K562 (cell line): ENCODE measurements around the gene PDRG1. TPM values are rescaled to one million over a fixed set of nuclear protein-coding genes. Genes with fewer than 3 reads are reported as not detected.
A peak's percentile ranks its signal among the peaks of the same experiment; 100 is the strongest.

Source experiments
- ATAC-seq: fragments of 200-7000 bp; cut with Tn5 transposase; 3 replicates; pipeline ENCODE4 v1.9.1; 2020; ENCODE audit warnings: moderate library complexity
- BruUV-seq: library from RNA; stranded (reverse); fragments of 400-500 nt; replicated peaks from 2 replicates; lab custom pipeline; 2021; lab: Mats Ljungman, UMichigan
- CTCF ChIA-PET: fragments of 300-600 bp; formaldehyde crosslinking; extraction: SDS; loops from one replicate; lab custom pipeline; 2021; ENCODE audit warnings: low intra/inter-chr PET ratio; lab: Yijun Ruan, JAX
- POLR2A ChIA-PET: fragments of 300-600, 350-650 bp; sonication (Branson Sonifier 250); formaldehyde crosslinking; extraction: SDS; loops from one replicate; lab custom pipeline; 2021; ENCODE audit warnings: antibody characterized with exemption, inconsistent platforms; lab: Yijun Ruan, JAX
- DNase-seq, 4 experiments: peaks; one replicate each; pipeline versions ENCODE4 v3.0.0 to v3.0.0-alpha.2; 2011 to 2018; ENCODE audit warnings: low spot score in 3 of 4, mixed read lengths in 3 of 4; ENCODE audit errors: extremely low read depth in 1 of 4
- FAIRE-seq: peaks from 2 replicates; lab custom pipeline; 2011; peaks lifted over from hg19 to GRCh38; lab: Jason Lieb, UNC
- H2AFZ ChIP-seq: 2 replicates; pipeline ENCODE4 v1.6.0; 2011; ENCODE audit warnings: low read depth, low read length, control low read depth, inconsistent platforms
- H3K27ac ChIP-seq: fragments of 200-600 bp; 3 replicates; pipeline ENCODE4 v1.8.0; 2011; ENCODE audit warnings: low read depth, mild to moderate bottlenecking, control low read depth, inconsistent platforms, low read length, moderate library complexity, mixed read lengths; ENCODE audit errors: extremely low read depth
- H3K27me3 ChIP-seq, 2 experiments: fragments of 300-600 bp in 1 of 2; 2 replicates in 1 of 2; 3 replicates in 1 of 2; pipeline versions ENCODE4 v1.6.0 to v1.8.0; 2011; ENCODE audit warnings: inconsistent platforms in 2 of 2, low read length in 2 of 2, mild to moderate bottlenecking in 1 of 2, mixed read lengths in 1 of 2, moderate library complexity in 1 of 2; ENCODE audit not compliant: control insufficient read depth in 2 of 2, insufficient read depth in 2 of 2
- H3K36me3 ChIP-seq: fragments of 300-600 bp; 3 replicates; pipeline ENCODE4 v1.8.0; 2011; ENCODE audit warnings: mild to moderate bottlenecking, low read length, inconsistent platforms; ENCODE audit not compliant: control insufficient read depth, insufficient read depth
- H3K4me1 ChIP-seq, 2 experiments: fragments of 200-600 bp in 1 of 2; replicated peaks in 1 of 2; 2 replicates in 1 of 2; 3 replicates in 1 of 2; pipeline versions ENCODE4 v1.5.1 to v1.8.0; 2011; ENCODE audit warnings: inconsistent platforms in 2 of 2, low read length in 2 of 2, mild to moderate bottlenecking in 1 of 2, mixed read lengths in 1 of 2, moderate library complexity in 1 of 2; ENCODE audit not compliant: control insufficient read depth in 2 of 2, insufficient read depth in 2 of 2
- H3K4me2 ChIP-seq: 2 replicates; pipeline ENCODE4 v1.6.1; 2011; ENCODE audit warnings: low read length, control low read depth, inconsistent platforms, mixed read lengths; ENCODE audit not compliant: insufficient read depth
- H3K4me3 ChIP-seq: fragments of 200-600 bp; sonication (generic), shearing (Covaris generic); 2 replicates; pipeline ENCODE4 v1.5.1; 2016; ENCODE audit warnings: control low read depth, inconsistent platforms
- H3K79me2 ChIP-seq: fragments of 200-600 bp; 3 replicates; pipeline ENCODE4 v1.8.0; 2011; ENCODE audit warnings: low read length, inconsistent platforms; ENCODE audit not compliant: control insufficient read depth, insufficient read depth
- H3K9ac ChIP-seq, 2 experiments: 2 replicates each; pipeline versions ENCODE4 v1.6.0 to v1.6.1; 2011; ENCODE audit warnings: low read depth in 2 of 2, low read length in 2 of 2, control low read depth in 1 of 2, inconsistent platforms in 1 of 2, mild to moderate bottlenecking in 1 of 2, mixed read lengths in 1 of 2; ENCODE audit not compliant: insufficient read depth in 1 of 2
- H3K9me1 ChIP-seq: one replicate; pipeline ENCODE4 v1.6.0; 2011; ENCODE audit warnings: inconsistent platforms, mild to moderate bottlenecking, low read length, moderate library complexity; ENCODE audit not compliant: control insufficient read depth, insufficient read depth
- H3K9me3 ChIP-seq: replicated peaks from 2 replicates; pipeline ENCODE4 v1.5.1; 2011; ENCODE audit warnings: low read depth, low read length, inconsistent platforms; ENCODE audit not compliant: control insufficient read depth, insufficient read depth
- H4K20me1 ChIP-seq: replicated peaks from 2 replicates; pipeline ENCODE4 v1.6.1; 2011; ENCODE audit warnings: low read length, inconsistent platforms, mixed read lengths; ENCODE audit not compliant: control insufficient read depth, insufficient read depth
- CBX8 ChIP-seq: fragments of 200-600 bp; sonication (generic); IDR thresholded peaks from 2 replicates; pipeline ENCODE4 v1.6.1; 2012; ENCODE audit warnings: borderline replicate concordance, mixed run types, low read depth, mild to moderate bottlenecking, moderate library complexity, mixed read lengths, low read length, control low read depth, inconsistent platforms; ENCODE audit not compliant: poor library complexity, severe bottlenecking; ENCODE audit errors: extremely low read depth
- DPF2 ChIP-seq: fragments of 450-650 bp; IDR thresholded peaks from 2 replicates; pipeline ENCODE4 v1.6.1; 2016
- GABPB1 ChIP-seq: sonication (generic); formaldehyde crosslinking; IDR thresholded peaks from 2 replicates; pipeline ENCODE4 v1.8.0; 2022; ENCODE audit warnings: mild to moderate bottlenecking, missing genetic modification reagents
- GTF2E2 ChIP-seq: fragments of 200-800 bp; sonication (Bioruptor generic); IDR thresholded peaks from 2 replicates; pipeline ENCODE4 v1.6.1; 2016; ENCODE audit warnings: missing genetic modification characterization, missing compliant biosample characterization
- RBM14 ChIP-seq: fragments of 200-400 bp; formaldehyde crosslinking; IDR thresholded peaks from 2 replicates; pipeline ENCODE4 v1.6.1; 2018; ENCODE audit warnings: low read depth, mild to moderate bottlenecking, low read length, moderate library complexity, borderline replicate concordance; ENCODE audit not compliant: insufficient read depth
- SIRT6 ChIP-seq: IDR thresholded peaks from one replicate; pipeline ENCODE4 v1.6.1; 2012; ENCODE audit warnings: low read depth, mild to moderate bottlenecking, control low read depth, inconsistent platforms, low read length, moderate library complexity
- SREBF1 ChIP-seq: fragments of 150-350 bp; IDR thresholded peaks from 2 replicates; pipeline ENCODE4 v1.6.1; 2014; ENCODE audit warnings: antibody characterized with exemption, low read depth, low read length, borderline replicate concordance
- ZNF347 ChIP-seq: fragments of 450-650 bp; formaldehyde crosslinking; IDR thresholded peaks from 2 replicates; pipeline ENCODE4 v1.4.0; 2020; ENCODE audit warnings: low read depth, mild to moderate bottlenecking, moderate library complexity
- ZNF785 ChIP-seq: fragments of 250-450 bp; sonication (Bioruptor Pico); IDR thresholded peaks from 2 replicates; pipeline ENCODE4 v1.4.0; 2020; ENCODE audit warnings: mild to moderate bottlenecking
- WGBS: fragments of 100-300 bp; shearing (Covaris generic); methylation state at CpG from one replicate; pipeline ENCODE4 v1.1.6; 2016; ENCODE audit warnings: low coverage, mixed read lengths; ENCODE audit not compliant: insufficient coverage; ENCODE audit errors: missing lambda C conversion rate; 5-methylcytosine and 5-hydroxymethylcytosine counted together
- in situ Hi-C: fragments of 300-500 bp; cut with MboI; formaldehyde crosslinking; loops from 4 replicates; pipeline ENCODE4 v1.15.0; 2018; ENCODE audit warnings: inconsistent platforms, mixed read lengths
- intact Hi-C: fragments of 100-400 bp; cut with micrococcal nuclease; formaldehyde crosslinking; loops from 2 replicates; pipeline ENCODE4 v1.14.2; 2022
- polyA plus RNA-seq, 8 experiments: library from polyadenylated mRNA; depleted of rRNA in 4 of 8; stranded (reverse) in 5 of 8; unstranded in 3 of 8; fragments of >200 nt; fragmentation: Nextera tagmentation in 2 of 8; fragmentation: Illumina TruSeq in 1 of 8; extraction: Ambion mirVana in 2 of 8; extraction: Trizol in 1 of 8; gene quantifications; 2 replicates each; pipeline versions ENCODE4 v1.2.1 to v1.2.3, GENCODE V29; 2011 to 2014; ENCODE audit warnings: inconsistent platforms in 1 of 8, missing spikeins in 1 of 8
- total RNA-seq, 7 experiments: library from RNA; depleted of rRNA in 6 of 7; stranded (reverse); fragments of >200 nt in 6 of 7; fragmentation: Illumina TruSeq in 2 of 7; extraction: Trizol in 2 of 7; gene quantifications; 2 replicates each; pipeline versions ENCODE4 v1.2.1 to v1.2.3, GENCODE V29; 2011 to 2021; ENCODE audit warnings: low replicate concordance in 1 of 7
- TF ChIP-seq, protein P1 (sequence below), 2 experiments: fragments of 450-650 bp in 1 of 2; sonication (generic) in 1 of 2; formaldehyde crosslinking in 1 of 2; IDR thresholded peaks in 1 of 2; conservative IDR thresholded peaks in 1 of 2; 2 replicates each; pipeline versions ENCODE4 v1.6.1 to v1.8.1; 2016 to 2023; ENCODE audit warnings: mild to moderate bottlenecking in 2 of 2, moderate library complexity in 2 of 2, inconsistent platforms in 1 of 2, missing genetic modification reagents in 1 of 2
- TF ChIP-seq, protein P2 (sequence below): fragments of 250-450 bp; sonication (Bioruptor Pico); IDR thresholded peaks from 2 replicates; pipeline ENCODE4 v1.4.0; 2020
- TF ChIP-seq, protein P3 (sequence below): sonication (generic); formaldehyde crosslinking; IDR thresholded peaks from 2 replicates; pipeline ENCODE4 v1.5.0; 2020; ENCODE audit warnings: missing genetic modification reagents

The PDRG1 gene
- total and polyA plus RNA-seq, 9 of the 15 experiments (the other 6 are each of a cell fraction or from before 2014, with no cell fraction given), result 12.6 to 58.6 (median 26.1) TPM

DNA sequence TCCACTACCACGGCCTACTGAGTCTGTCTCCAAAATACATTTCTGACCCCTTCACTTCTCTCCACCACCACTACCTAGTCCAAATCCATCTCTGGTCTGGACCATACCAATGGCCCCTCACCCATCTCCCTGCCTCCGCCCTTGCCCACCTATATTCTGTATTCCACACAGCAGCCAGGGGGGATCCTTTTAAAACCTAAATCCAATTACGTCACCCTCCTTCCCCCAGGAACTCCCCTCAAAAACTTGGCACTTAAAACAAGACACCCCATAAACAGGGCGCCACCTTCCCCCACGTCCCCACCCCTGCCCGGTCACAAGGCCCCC is 680 bp downstream of the PDRG1 start:
- peaks cover 40% of the 10 kb centered on the region for H3K36me3 ChIP-seq
- BruUV-seq, result no TSS peak
- no peak for ATAC-seq
- H3K79me2 ChIP-seq, result peaks cover 35% of the 10 kb centered on the region
- intact Hi-C loops, result loop anchor here (2.0 to 5.0 kb wide), 5 partner anchors 22 to 141 kb away; no protein-coding TSS in a partner anchor
- peak overlapping the region; percentile 74; the same call in 1 of the 2 replicates for H2AFZ ChIP-seq
- H4K20me1 ChIP-seq, result peaks cover 15% of the 10 kb centered on the region
- no peak for DNase-seq
- peak overlapping the region; percentile 86 for H3K4me2 ChIP-seq
- ChIA-PET POLR2A (interaction anchor here (0.6 to 2.4 kb wide), 7 partner anchors 10 to 114 kb away, joined by 3 to 11 read pairs (median 4); no protein-coding TSS in a partner anchor), CTCF (interaction anchor here (1.6 to 3.5 kb wide), 2 partner anchors 97 to 128 kb away, joined by 5 to 49 read pairs; no protein-coding TSS in a partner anchor)
- H3K9ac ChIP-seq, result peak overlapping the region; percentile 77 to 93
- H3K4me3 ChIP-seq, result peak overlapping the region; percentile 63
- no peaks in the 10 kb centered on the region for H3K27me3 ChIP-seq
- peaks cover 10% of the 10 kb centered on the region for H3K9me3 ChIP-seq
- 6% methylated on average over 6 of the region's 6 CpGs for WGBS
- H3K27ac ChIP-seq, result peak overlapping the region; percentile 68
- in situ Hi-C loops, result loop anchor here (5.0 kb wide), 1 partner anchor 89 kb away; no protein-coding TSS in a partner anchor
- H3K4me1 ChIP-seq, result peaks cover 16 to 17% of the 10 kb centered on the region in 2 experiments
- H3K9me1 ChIP-seq, result peaks cover 4% of the 10 kb centered on the region
- FAIRE-seq, result no peak
- TF ChIP-seq, protein P1, sequence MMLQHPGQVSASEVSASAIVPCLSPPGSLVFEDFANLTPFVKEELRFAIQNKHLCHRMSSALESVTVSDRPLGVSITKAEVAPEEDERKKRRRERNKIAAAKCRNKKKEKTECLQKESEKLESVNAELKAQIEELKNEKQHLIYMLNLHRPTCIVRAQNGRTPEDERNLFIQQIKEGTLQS (IDR thresholded peaks at IDR 0.05), result peak; percentile 68
- TF ChIP-seq, protein P1 (CRISPR knock-in tag; conservative IDR thresholded peaks at IDR 0.05), result no peak
- TF ChIP-seq GABPB1 (CRISPR knock-in tag) (no peak), SIRT6 (no peak), RBM14 (no peak), SREBF1 (no peak), CBX8 (no peak), ZNF785 (CRISPR knock-in tag) (no peak), GTF2E2 (tag) (no peak), DPF2 (no peak), ZNF347 (CRISPR knock-in tag) (no peak)
- TF ChIP-seq, protein P2, sequence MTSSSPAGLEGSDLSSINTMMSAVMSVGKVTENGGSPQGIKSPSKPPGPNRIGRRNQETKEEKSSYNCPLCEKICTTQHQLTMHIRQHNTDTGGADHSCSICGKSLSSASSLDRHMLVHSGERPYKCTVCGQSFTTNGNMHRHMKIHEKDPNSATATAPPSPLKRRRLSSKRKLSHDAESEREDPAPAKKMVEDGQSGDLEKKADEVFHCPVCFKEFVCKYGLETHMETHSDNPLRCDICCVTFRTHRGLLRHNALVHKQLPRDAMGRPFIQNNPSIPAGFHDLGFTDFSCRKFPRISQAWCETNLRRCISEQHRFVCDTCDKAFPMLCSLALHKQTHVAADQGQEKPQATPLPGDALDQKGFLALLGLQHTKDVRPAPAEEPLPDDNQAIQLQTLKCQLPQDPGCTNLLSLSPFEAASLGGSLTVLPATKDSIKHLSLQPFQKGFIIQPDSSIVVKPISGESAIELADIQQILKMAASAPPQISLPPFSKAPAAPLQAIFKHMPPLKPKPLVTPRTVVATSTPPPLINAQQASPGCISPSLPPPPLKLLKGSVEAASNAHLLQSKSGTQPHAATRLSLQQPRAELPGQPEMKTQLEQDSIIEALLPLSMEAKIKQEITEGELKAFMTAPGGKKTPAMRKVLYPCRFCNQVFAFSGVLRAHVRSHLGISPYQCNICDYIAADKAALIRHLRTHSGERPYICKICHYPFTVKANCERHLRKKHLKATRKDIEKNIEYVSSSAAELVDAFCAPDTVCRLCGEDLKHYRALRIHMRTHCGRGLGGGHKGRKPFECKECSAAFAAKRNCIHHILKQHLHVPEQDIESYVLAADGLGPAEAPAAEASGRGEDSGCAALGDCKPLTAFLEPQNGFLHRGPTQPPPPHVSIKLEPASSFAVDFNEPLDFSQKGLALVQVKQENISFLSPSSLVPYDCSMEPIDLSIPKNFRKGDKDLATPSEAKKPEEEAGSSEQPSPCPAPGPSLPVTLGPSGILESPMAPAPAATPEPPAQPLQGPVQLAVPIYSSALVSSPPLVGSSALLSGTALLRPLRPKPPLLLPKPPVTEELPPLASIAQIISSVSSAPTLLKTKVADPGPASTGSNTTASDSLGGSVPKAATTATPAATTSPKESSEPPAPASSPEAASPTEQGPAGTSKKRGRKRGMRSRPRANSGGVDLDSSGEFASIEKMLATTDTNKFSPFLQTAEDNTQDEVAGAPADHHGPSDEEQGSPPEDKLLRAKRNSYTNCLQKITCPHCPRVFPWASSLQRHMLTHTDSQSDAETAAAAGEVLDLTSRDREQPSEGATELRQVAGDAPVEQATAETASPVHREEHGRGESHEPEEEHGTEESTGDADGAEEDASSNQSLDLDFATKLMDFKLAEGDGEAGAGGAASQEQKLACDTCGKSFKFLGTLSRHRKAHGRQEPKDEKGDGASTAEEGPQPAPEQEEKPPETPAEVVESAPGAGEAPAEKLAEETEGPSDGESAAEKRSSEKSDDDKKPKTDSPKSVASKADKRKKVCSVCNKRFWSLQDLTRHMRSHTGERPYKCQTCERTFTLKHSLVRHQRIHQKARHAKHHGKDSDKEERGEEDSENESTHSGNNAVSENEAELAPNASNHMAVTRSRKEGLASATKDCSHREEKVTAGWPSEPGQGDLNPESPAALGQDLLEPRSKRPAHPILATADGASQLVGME, result no peak
- TF ChIP-seq, protein P3, sequence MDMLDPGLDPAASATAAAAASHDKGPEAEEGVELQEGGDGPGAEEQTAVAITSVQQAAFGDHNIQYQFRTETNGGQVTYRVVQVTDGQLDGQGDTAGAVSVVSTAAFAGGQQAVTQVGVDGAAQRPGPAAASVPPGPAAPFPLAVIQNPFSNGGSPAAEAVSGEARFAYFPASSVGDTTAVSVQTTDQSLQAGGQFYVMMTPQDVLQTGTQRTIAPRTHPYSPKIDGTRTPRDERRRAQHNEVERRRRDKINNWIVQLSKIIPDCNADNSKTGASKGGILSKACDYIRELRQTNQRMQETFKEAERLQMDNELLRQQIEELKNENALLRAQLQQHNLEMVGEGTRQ (CRISPR knock-in tag), result no peak
